ENCODE data around the gene AKT3.

DNA sequence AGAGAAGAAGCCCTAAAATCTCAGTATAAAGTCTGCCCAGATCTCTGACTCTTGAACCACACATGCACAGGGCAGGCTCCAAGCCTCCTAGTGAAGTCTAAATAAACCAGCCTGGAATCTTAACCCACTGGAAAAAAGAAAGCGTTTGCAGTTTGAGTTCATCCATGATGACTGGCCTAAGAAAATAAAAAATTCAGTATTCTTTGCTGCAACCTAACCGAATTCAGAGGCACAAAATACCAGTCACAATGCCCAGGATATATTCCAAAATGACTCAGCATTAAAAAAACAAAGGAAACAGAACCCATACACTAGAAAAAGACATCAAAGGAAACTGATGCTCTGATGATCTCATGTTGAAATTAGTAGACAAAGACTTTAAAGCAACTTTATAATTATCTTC lies 325.0 kb downstream of the AKT3 start:
- TF ChIP-seq CTCF (conservative IDR thresholded peaks at IDR 0.05) = no peak
- no peak for TF ChIP-seq EZH2 (IDR thresholded peaks at IDR 0.05; ENCODE audit: low read depth)

All from PC-9 (cell line).